Ovary (tissue), 10 donors: ENCODE data around the gene TMF1. TPM values are rescaled to one million over a fixed set of nuclear protein-coding genes. Genes with fewer than 3 reads are reported as not detected.

Source experiments
- DNase-seq, 5 donors: peaks; one replicate each; pipeline ENCODE4 v3.0.0-alpha.2; 2019 to 2020
- H3K27ac ChIP-seq, 2 donors: fragments of 200-600 bp; one replicate each; pipeline versions ENCODE4 v1.5.1 to v1.8.0; 2019 to 2022
- H3K27me3 ChIP-seq: fragments of 200-600 bp; one replicate; pipeline ENCODE4 v1.8.0; 2022
- H3K36me3 ChIP-seq: fragments of 200-600 bp; sonication (generic); one replicate; pipeline ENCODE4 v1.5.1; 2019
- H3K4me1 ChIP-seq: one replicate; pipeline ENCODE4 v1.8.1; 2013; ENCODE audit warnings: mild to moderate bottlenecking, moderate library complexity; ENCODE audit not compliant: insufficient read depth
- H3K4me3 ChIP-seq: fragments of 200-600 bp; sonication (generic); one replicate; pipeline ENCODE4 v1.5.1; 2017
- H3K9me3 ChIP-seq, 2 donors: fragments of 200-600 bp in 1 of 2; sonication (generic) in 1 of 2; one replicate each; pipeline versions ENCODE4 v1.5.1 to v1.8.1; 2013 to 2019; ENCODE audit warnings: mild to moderate bottlenecking in 1 of 2, moderate library complexity in 1 of 2
- CTCF ChIP-seq, 3 donors: fragments of 450-650 bp in 2 of 3; fragments of 200-600 bp in 1 of 3; IDR thresholded peaks; one replicate each; pipeline versions ENCODE4 v1.5.1 to v1.8.0; 2016 to 2022; ENCODE audit warnings: antibody characterized with exemption in 3 of 3, mild to moderate bottlenecking in 1 of 3
- EP300 ChIP-seq: sonication (generic); formaldehyde crosslinking; IDR thresholded peaks from one replicate; pipeline ENCODE4 v1.6.1; 2017; ENCODE audit warnings: antibody characterized with exemption
- POLR2A ChIP-seq: fragments of 450-650 bp; IDR thresholded peaks from one replicate; pipeline ENCODE4 v1.6.1; 2017; ENCODE audit warnings: antibody characterized with exemption, mild to moderate bottlenecking, moderate library complexity
- WGBS, 3 donors: extraction: QIAGEN DNeasy Blood & Tissue Kit in 1 of 3; methylation state at CpG; one replicate each; pipeline versions ENCODE4 v1.1.5 to v1.1.7; 2013 to 2017; 5-methylcytosine and 5-hydroxymethylcytosine counted together
- intact Hi-C, 4 donors: fragments of 100-400 bp; cut with DNase I; formaldehyde crosslinking; loops; one replicate each; pipeline versions ENCODE4 v1.11.0 to v1.15.1; 2022 to 2023
- long read RNA-seq, 3 donors: library from polyadenylated mRNA in 2 of 3; unstranded in 2 of 3; transcript quantifications; one replicate each; pipeline ENCODE4 v2.0.0 and lab custom pipeline, GENCODE V29; 2021 to 2026
- polyA plus RNA-seq, 2 donors: library from polyadenylated mRNA; stranded (reverse); fragments of 200-250 nt in 1 of 2; fragments of 350-450 nt in 1 of 2; fragmentation: Illumina TruSeq in 1 of 2; extraction: RNeasy Lipid Tissue Mini Kit (QIAGEN cat#74804) in 1 of 2; gene quantifications; one replicate each; pipeline ENCODE4 v1.2.3, GENCODE V29; 2013 to 2014
- total RNA-seq, 7 donors: library from RNA; depleted of rRNA in 2 of 7; stranded (reverse); fragments of >200 nt in 2 of 7; fragmentation: NEBNext Ultra II Directional in 3 of 7; extraction: Animal tissue kit (Norgen Biotek cat#: 25700) in 3 of 7; gene quantifications; one replicate each; pipeline versions ENCODE4 v1.1.0 to v1.2.4, GENCODE V29; 2016 to 2023
- donor health status: DM: no; HTN: no; CAD: no; lungs with moderate emphysema.
- donor health status: DM: no; HTN: no; CAD: no.
- donor health status: Bipolar disorder and iron deficiency.
- donor health status: DM: yes; HTN: yes; CAD: no.
- donor health status: DM: no; HTN: no; CAD: no.
- donor health status: DM: yes; HTN: yes; CAD: no.

TMF1 gene
- total RNA-seq, result 10 to 100 TPM; 24.1 to 36.4 (median 28.7) TPM
- 10 to 100 TPM; 10.7 to 14.2 TPM for polyA plus RNA-seq
- long read RNA-seq, donor 1, partial matches to known transcripts, result 280 of 288 reads
- long read RNA-seq, donor 1, other reads (novel, unspliced or antisense), result 8 of 288 reads
- long read RNA-seq, donor 2, full-length matches to known transcripts, result 1 of 31 reads
- long read RNA-seq, donor 2, partial matches to known transcripts, result 30 of 31 reads
- long read RNA-seq, donor 2, other reads (novel, unspliced or antisense), result 0 of 31 reads
- long read RNA-seq, donor 3, full-length matches to known transcripts, result 27 of 35 reads
- long read RNA-seq, donor 3, partial matches to known transcripts, result 5 of 35 reads
- long read RNA-seq, donor 3, other reads (novel, unspliced or antisense), result 3 of 35 reads

GRCh38 chr3:69051756-69052471 lies at the start of gene TMF1:
TSS of gene TMF1 (minus strand) at chr3:69052333. CDS start at chr3:69052086, 247 bp downstream.
- TF ChIP-seq POLR2A (peak; percentile 71), CTCF (IDR thresholded peaks at IDR 0.05) (no peak)
- WGBS, 3 donors, result 0 to 1% (median 0%) methylated on average over 44 to 45 of the region's 45 CpGs
- H3K4me3 ChIP-seq, result peak within 1 kb of the TSS; percentile 70
- DNase-seq, result peak; percentile 96 to 98 (median 98)
- peak within 1 kb of the TSS; percentile 77 to 90 for H3K27ac ChIP-seq
- H3K36me3 ChIP-seq, result no peaks in the 10 kb centered on the region
- H3K27me3 ChIP-seq, result no peaks in the 10 kb centered on the region
- intact Hi-C loops, result no loop called here
- H3K9me3 ChIP-seq, result no peaks in the 10 kb centered on the region
- H3K4me1 ChIP-seq, result peaks cover 4% of the 10 kb centered on the region

- TF ChIP-seq EP300 (no peak), CTCF (IDR thresholded peaks at IDR 0.05) (no peak), POLR2A (no peak)
- H3K9me3 ChIP-seq, result no peaks in the 10 kb centered on the region
- DNase-seq, result no peak
- no peaks in the 10 kb centered on the region for H3K36me3 ChIP-seq
- H3K27me3 ChIP-seq, result no peaks in the 10 kb centered on the region
- no peak overlapping the region for H3K27ac ChIP-seq
- peaks cover 5% of the 10 kb centered on the region for H3K4me1 ChIP-seq
- 86 to 94% (median 91%) methylated on average over 4 of the region's 4 CpGs for WGBS, 3 donors
- H3K4me3 ChIP-seq, result no peak overlapping the region
- intact Hi-C loops, result no loop called here
Measured at GRCh38 chr3:69099576-69099975, 47.4 kb upstream of the TMF1 start.

GRCh38 chr3:69097407-69098086 lies 45.4 kb upstream of the TMF1 start:
- Histone ChIP-seq H3K36me3 (no peaks in the 10 kb centered on the region), H3K27ac (no peak overlapping the region), H3K4me3 (no peak overlapping the region), H3K9me3 (no peaks in the 10 kb centered on the region), H3K4me1 (peaks cover 10% of the 10 kb centered on the region), H3K27me3 (no peaks in the 10 kb centered on the region)
- intact Hi-C loops, result no loop called here
- TF ChIP-seq POLR2A, result no peak
- TF ChIP-seq CTCF (IDR thresholded peaks at IDR 0.05), result no peak
- no peak for TF ChIP-seq EP300
- no peak for DNase-seq
- 96 to 97% (median 96%) methylated on average over 9 of the region's 9 CpGs for WGBS, 3 donors

DNA sequence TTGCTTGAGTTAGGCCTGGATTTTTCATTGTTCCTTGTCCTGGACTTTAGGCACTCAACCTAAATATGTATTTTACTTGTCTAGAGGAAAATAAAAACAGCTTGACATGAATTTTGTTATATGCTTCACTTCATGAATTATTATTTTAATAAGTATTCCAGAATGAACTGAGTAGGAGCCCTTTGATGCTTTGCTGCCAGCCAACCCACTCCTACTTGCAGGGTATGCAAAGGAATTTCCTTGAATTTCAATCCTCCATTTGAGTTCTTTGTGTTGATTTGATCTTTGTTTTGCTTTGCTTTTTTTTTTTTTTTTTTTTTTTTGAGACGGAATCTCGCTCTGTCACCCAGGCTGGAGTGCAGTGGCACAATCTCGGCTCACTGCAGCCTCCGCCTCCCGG lies 44.2 kb upstream of the TMF1 start:
- H3K4me1 ChIP-seq, result peaks cover 8% of the 10 kb centered on the region
- no peak overlapping the region for H3K27ac ChIP-seq
- H3K4me3 ChIP-seq, result no peak overlapping the region
- no peaks in the 10 kb centered on the region for H3K9me3 ChIP-seq
- H3K27me3 ChIP-seq, result no peaks in the 10 kb centered on the region
- no peaks in the 10 kb centered on the region for H3K36me3 ChIP-seq
- WGBS, 3 donors, result 92 to 98% (median 96%) methylated on average over 3 to 5 of the region's 5 CpGs
- DNase-seq, result no peak
- intact Hi-C loops, result no loop called here
- TF ChIP-seq EP300 (no peak), POLR2A (no peak), CTCF (IDR thresholded peaks at IDR 0.05) (no peak)
